Mesodermal cell (in vitro differentiated cells): ENCODE data around the gene MGRN1.

ENCODE experiments used
- H3K27ac ChIP-seq: 2 replicates; pipeline ENCODE4 v1.7.0; 2013; ENCODE audit warnings: mild to moderate bottlenecking, low read depth, low read length, moderate library complexity; ENCODE audit not compliant: severe bottlenecking
- H3K36me3 ChIP-seq: 2 replicates; pipeline ENCODE4 v1.7.1; 2013; ENCODE audit warnings: mild to moderate bottlenecking, low read length, moderate library complexity; ENCODE audit not compliant: control insufficient read depth, insufficient read depth
- H3K4me1 ChIP-seq: one replicate; pipeline ENCODE4 v1.7.1; 2013; ENCODE audit warnings: mild to moderate bottlenecking, low read length; ENCODE audit not compliant: insufficient read depth, control insufficient read depth, poor library complexity, severe bottlenecking
- H3K4me3 ChIP-seq: 2 replicates; pipeline ENCODE4 v1.7.0; 2013; ENCODE audit warnings: low read length, control low read depth, mild to moderate bottlenecking; ENCODE audit not compliant: insufficient read depth, poor library complexity, severe bottlenecking; ENCODE audit errors: extremely low read depth
- H3K9me3 ChIP-seq: 2 replicates; pipeline ENCODE4 v1.7.1; 2013; ENCODE audit warnings: mild to moderate bottlenecking, low read length, moderate library complexity; ENCODE audit not compliant: control insufficient read depth
- WGBS, 2 experiments: methylation state at CpG; one replicate each; pipeline ENCODE4 v1.1.5; 2013; ENCODE audit warnings: missing lambda C conversion rate in 2 of 2; ENCODE audit not compliant: insufficient coverage in 2 of 2; 5-methylcytosine and 5-hydroxymethylcytosine counted together

MGRN1 gene

GRCh38 chr16:4591706-4592470 lies 32.7 kb upstream of the MGRN1 start:
- no peaks in the 10 kb centered on the region for H3K36me3 ChIP-seq
- H3K27ac ChIP-seq, result no peak overlapping the region
- 94 to 95% methylated on average over 17 of the region's 17 CpGs for WGBS, 2 experiments
- H3K4me3 ChIP-seq, result no peak overlapping the region
- H3K9me3 ChIP-seq, result peaks cover 7% of the 10 kb centered on the region
- no peaks in the 10 kb centered on the region for H3K4me1 ChIP-seq

DNA sequence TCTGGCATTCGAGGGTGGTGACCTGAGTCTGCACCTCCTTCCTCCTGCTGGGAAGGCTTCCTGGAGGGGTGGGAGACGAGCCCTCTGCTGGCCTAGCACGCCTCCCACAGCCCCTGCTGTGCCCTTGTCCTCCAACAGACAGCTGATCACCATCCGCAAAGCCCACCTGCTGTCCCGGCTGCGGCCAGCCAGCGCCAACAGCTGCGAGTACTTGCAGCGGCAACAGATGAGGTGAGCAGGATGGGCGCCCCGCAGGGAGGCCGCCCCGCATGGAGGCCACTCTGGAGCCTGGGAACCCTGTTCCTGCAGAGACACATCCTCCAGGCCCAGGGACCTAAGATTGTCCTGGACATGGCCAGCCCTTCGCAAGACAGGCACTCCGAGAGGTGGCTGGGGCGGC lies 31.5 kb upstream of the MGRN1 start:
- H3K9me3 ChIP-seq, result peaks cover 7% of the 10 kb centered on the region
- WGBS, 2 experiments, result 37 to 43% methylated on average over 14 to 15 of the region's 16 CpGs
- no peaks in the 10 kb centered on the region for H3K36me3 ChIP-seq
- H3K4me1 ChIP-seq, result no peaks in the 10 kb centered on the region
- no peak overlapping the region for H3K4me3 ChIP-seq
- no peak overlapping the region for H3K27ac ChIP-seq

DNA sequence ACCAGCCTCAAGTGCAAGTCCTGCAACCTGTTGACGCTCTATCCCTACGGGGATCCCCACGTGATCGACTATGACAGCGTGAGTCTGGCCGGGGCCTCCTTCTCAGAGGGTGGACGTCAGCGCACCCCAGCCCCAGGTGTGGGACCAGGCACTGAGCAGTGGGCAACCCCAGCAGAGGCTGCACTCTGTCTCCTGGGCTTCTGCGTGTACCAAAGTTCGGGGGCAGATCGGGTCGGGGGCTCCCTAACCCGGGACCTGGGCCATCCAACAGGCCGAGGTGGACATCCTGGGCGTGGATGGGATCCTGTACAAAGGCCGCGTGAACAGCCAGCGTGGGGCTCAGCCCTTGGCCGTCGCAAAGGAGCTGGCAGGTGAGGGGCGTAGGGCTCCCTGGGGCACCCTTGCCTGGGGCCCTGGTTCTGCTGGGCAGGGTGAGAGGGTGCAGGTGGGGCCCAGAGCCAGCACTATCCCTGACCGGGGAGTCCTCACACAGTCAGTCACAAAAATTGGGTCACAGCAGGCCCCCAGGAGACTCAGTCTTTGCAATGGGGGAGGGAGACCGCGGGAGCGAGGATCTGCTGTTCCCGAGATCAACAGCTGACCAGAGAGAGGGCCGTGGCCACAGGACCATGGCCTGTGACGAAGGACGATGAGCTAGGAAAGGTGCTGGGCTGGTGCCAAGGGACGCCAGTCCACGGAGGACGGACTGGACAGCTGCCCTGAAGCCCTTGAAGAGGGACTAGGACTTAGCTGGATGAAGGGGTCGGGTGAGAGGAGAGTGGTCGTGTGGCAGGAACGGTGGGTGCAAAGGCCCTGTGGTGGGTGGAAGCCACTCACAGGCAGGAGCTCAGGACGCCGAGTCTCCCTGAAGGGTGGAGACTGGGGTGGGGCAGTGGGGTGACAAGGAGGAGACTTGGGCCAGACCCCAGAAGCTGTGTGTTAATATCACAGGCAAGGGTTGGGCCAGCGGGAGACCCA lies 29.9 kb upstream of the MGRN1 start:
- Histone ChIP-seq H3K9me3 (no peaks in the 10 kb centered on the region), H3K36me3 (no peaks in the 10 kb centered on the region), H3K4me1 (no peaks in the 10 kb centered on the region), H3K27ac (no peak overlapping the region), H3K4me3 (no peak overlapping the region)
- WGBS, 2 experiments, result 96% methylated on average over 31 to 38 of the region's 38 CpGs

- 80 to 88% methylated on average over 7 to 8 of the region's 9 CpGs for WGBS, 2 experiments
Measured at GRCh38 chr16:4597174-4597573, 27.5 kb upstream of the MGRN1 start.

DNA sequence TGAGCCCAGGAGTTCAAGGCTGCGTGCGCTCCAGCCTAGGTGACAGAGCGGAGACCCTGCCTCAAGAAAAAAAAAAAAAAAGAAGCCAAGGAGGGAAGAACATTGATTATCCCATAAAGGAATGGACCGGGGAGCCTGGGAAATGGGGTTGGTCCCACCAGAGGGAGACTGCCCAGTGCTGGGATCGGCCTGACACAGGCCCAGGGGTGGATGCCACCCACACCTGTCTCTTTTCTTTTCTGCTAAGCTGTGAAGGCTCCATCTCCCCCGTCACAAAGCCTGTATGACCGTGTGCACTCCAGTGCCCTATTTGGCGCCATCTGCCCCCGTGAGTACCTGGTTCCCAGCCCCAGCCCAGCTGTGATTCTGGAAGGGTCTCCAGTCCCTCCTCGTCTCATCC lies 25.6 kb upstream of the MGRN1 start:
- H3K9me3 ChIP-seq, result no peaks in the 10 kb centered on the region
- H3K27ac ChIP-seq, result no peak overlapping the region
- 92% methylated on average over 9 of the region's 10 CpGs for WGBS, 2 experiments
- no peaks in the 10 kb centered on the region for H3K36me3 ChIP-seq
- H3K4me1 ChIP-seq, result no peaks in the 10 kb centered on the region
- no peak overlapping the region for H3K4me3 ChIP-seq

More at GRCh38 chr16:4597174-4597573, 27.5 kb upstream of the MGRN1 start:
- Histone ChIP-seq H3K4me1 (no peaks in the 10 kb centered on the region), H3K36me3 (no peaks in the 10 kb centered on the region), H3K27ac (no peak overlapping the region), H3K9me3 (no peaks in the 10 kb centered on the region), H3K4me3 (no peak overlapping the region)

DNA sequence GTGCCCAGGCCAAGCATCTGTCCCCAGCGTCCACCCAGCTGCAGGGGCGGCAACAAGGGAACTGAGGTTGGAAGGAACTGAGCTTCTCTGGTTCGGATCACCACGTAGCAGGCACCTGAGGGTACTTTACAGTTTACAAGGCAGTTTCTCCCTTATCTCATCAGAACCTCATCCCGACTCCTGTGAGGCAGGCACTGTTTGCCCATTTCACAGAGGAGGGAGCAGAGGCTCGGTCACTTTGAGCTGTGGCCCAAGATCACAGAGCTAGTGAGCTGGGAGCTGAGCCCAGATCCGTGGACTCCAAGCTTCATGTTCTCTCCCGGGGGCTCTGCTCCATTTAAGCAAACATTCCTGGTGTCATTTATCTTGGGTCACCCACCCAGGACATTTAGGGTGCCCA lies 25.1 kb upstream of the MGRN1 start:
- Histone ChIP-seq H3K9me3 (no peaks in the 10 kb centered on the region), H3K36me3 (no peaks in the 10 kb centered on the region), H3K4me3 (no peak overlapping the region), H3K4me1 (no peaks in the 10 kb centered on the region), H3K27ac (no peak overlapping the region)
- WGBS, 2 experiments, result 90 to 97% methylated on average over 8 of the region's 8 CpGs

- Histone ChIP-seq H3K36me3 (no peaks in the 10 kb centered on the region), H3K4me1 (no peaks in the 10 kb centered on the region), H3K9me3 (no peaks in the 10 kb centered on the region), H3K27ac (no peak overlapping the region), H3K4me3 (no peak overlapping the region)
- 80 to 88% methylated on average over 13 to 14 of the region's 18 CpGs for WGBS, 2 experiments
Measured at GRCh38 chr16:4601036-4601863, 23.4 kb upstream of the MGRN1 start.

- 85 to 91% methylated on average over 4 to 5 of the region's 6 CpGs for WGBS, 2 experiments
- peaks cover 4% of the 10 kb centered on the region for H3K36me3 ChIP-seq
- no peak overlapping the region for H3K27ac ChIP-seq
- no peaks in the 10 kb centered on the region for H3K4me1 ChIP-seq
- H3K4me3 ChIP-seq, result no peak overlapping the region
- no peaks in the 10 kb centered on the region for H3K9me3 ChIP-seq
Measured at GRCh38 chr16:4601864-4602186, 22.8 kb upstream of the MGRN1 start.

- Histone ChIP-seq H3K4me1 (no peaks in the 10 kb centered on the region), H3K9me3 (no peaks in the 10 kb centered on the region), H3K27ac (no peak overlapping the region), H3K4me3 (no peak overlapping the region), H3K36me3 (peaks cover 9% of the 10 kb centered on the region)
- 86 to 90% methylated on average over 3 to 8 of the region's 8 CpGs for WGBS, 2 experiments
Measured at GRCh38 chr16:4602331-4602730, 22.3 kb upstream of the MGRN1 start.

- 88 to 92% methylated on average over 9 to 13 of the region's 13 CpGs for WGBS, 2 experiments
- H3K4me1 ChIP-seq, result no peaks in the 10 kb centered on the region
- H3K36me3 ChIP-seq, result peaks cover 22% of the 10 kb centered on the region
- H3K9me3 ChIP-seq, result no peaks in the 10 kb centered on the region
- no peak overlapping the region for H3K4me3 ChIP-seq
- H3K27ac ChIP-seq, result no peak overlapping the region
Measured at GRCh38 chr16:4603624-4604170, 20.9 kb upstream of the MGRN1 start.
